Endothelial cell of umbilical vein (primary cell): ENCODE data around the gene CTDSPL. TPM values are rescaled to one million over a fixed set of nuclear protein-coding genes. Genes with fewer than 3 reads are reported as not detected.
A peak's percentile ranks its signal among the peaks of the same experiment; 100 is the strongest.

Experiments
- BruUV-seq: library from RNA; stranded (reverse); fragments of 400-500 nt; replicated peaks from 2 replicates; lab custom pipeline; 2021; lab: Mats Ljungman, UMichigan
- CTCF ChIA-PET: fragments of 300-600, 350-600 bp; sonication (Branson Sonifier 250); formaldehyde crosslinking; loops from one replicate; lab custom pipeline; 2021; ENCODE audit warnings: antibody characterized with exemption, inconsistent platforms; lab: Charles Lee
- POLR2A ChIA-PET: fragments of 300-600, 350-600 bp; sonication (Branson Sonifier 250); formaldehyde crosslinking; loops from one replicate; lab custom pipeline; 2021; ENCODE audit warnings: antibody characterized with exemption, inconsistent platforms; lab: Charles Lee
- DNase-seq: peaks from one replicate; pipeline ENCODE4 v3.0.0-alpha.2; 2011; ENCODE audit warnings: low read depth, low spot score
- FAIRE-seq: peaks from 2 replicates; lab custom pipeline; 2011; peaks lifted over from hg19 to GRCh38; lab: Jason Lieb, UNC
- H2AFZ ChIP-seq: 2 replicates; pipeline ENCODE4 v1.6.0; 2012; ENCODE audit warnings: low read depth, low read length, control low read depth, inconsistent platforms
- H3K27ac ChIP-seq: 2 replicates; pipeline ENCODE4 v1.5.1; 2011; ENCODE audit warnings: low read depth, mild to moderate bottlenecking, control low read depth, low read length, moderate library complexity; ENCODE audit not compliant: insufficient read depth
- H3K27me3 ChIP-seq, 2 experiments: 2 replicates each; pipeline versions ENCODE4 v1.6.0 to v1.6.1; 2011; ENCODE audit warnings: low read length in 2 of 2, mixed read lengths in 1 of 2; ENCODE audit not compliant: control insufficient read depth in 2 of 2, insufficient read depth in 2 of 2
- H3K36me3 ChIP-seq, 2 experiments: 2 replicates in 1 of 2; 3 replicates in 1 of 2; pipeline ENCODE4 v1.5.1; 2011; ENCODE audit warnings: low read length in 2 of 2, mild to moderate bottlenecking in 1 of 2, moderate library complexity in 1 of 2; ENCODE audit not compliant: control insufficient read depth in 2 of 2, insufficient read depth in 2 of 2; ENCODE audit errors: extremely low read depth in 1 of 2
- H3K4me1 ChIP-seq: 3 replicates; pipeline ENCODE4 v1.5.1; 2011; ENCODE audit warnings: mild to moderate bottlenecking, low read length; ENCODE audit not compliant: control insufficient read depth, insufficient read depth; ENCODE audit errors: extremely low read depth
- H3K4me2 ChIP-seq: 2 replicates; pipeline ENCODE4 v1.6.1; 2011; ENCODE audit warnings: low read length, control low read depth, mixed read lengths; ENCODE audit not compliant: insufficient read depth
- H3K4me3 ChIP-seq, 3 experiments: fragments of 200-600 bp in 1 of 3; sonication (generic), shearing (Covaris generic) in 1 of 3; replicated peaks in 1 of 3; 2 replicates each; pipeline ENCODE4 v1.5.1; 2011 to 2016; ENCODE audit warnings: control low read depth in 3 of 3, low read length in 3 of 3, mild to moderate bottlenecking in 2 of 3, inconsistent platforms in 1 of 3, low read depth in 1 of 3, moderate library complexity in 1 of 3; ENCODE audit not compliant: insufficient read depth in 1 of 3
- H3K79me2 ChIP-seq: 2 replicates; pipeline ENCODE4 v1.6.0; 2012; ENCODE audit warnings: low read length, inconsistent platforms; ENCODE audit not compliant: control insufficient read depth, insufficient read depth
- H3K9ac ChIP-seq: replicated peaks from 2 replicates; pipeline ENCODE3; 2011; ENCODE audit warnings: low read length, control low read depth; ENCODE audit not compliant: insufficient read depth; ENCODE audit errors: extremely low read depth
- H3K9me1 ChIP-seq: replicated peaks from 3 replicates; pipeline ENCODE4 v1.6.0; 2011; ENCODE audit warnings: mild to moderate bottlenecking, low read length; ENCODE audit not compliant: control insufficient read depth, insufficient read depth; ENCODE audit errors: extremely low read depth
- H3K9me3 ChIP-seq: replicated peaks from 2 replicates; pipeline ENCODE4 v1.5.1; 2012; ENCODE audit warnings: low read length, inconsistent platforms; ENCODE audit not compliant: control insufficient read depth, insufficient read depth
- H4K20me1 ChIP-seq: replicated peaks from 2 replicates; pipeline ENCODE3; 2011; ENCODE audit warnings: mild to moderate bottlenecking, low read length; ENCODE audit not compliant: control insufficient read depth, insufficient read depth; ENCODE audit errors: extremely low read depth
- EZH2 ChIP-seq: IDR thresholded peaks from 2 replicates; pipeline ENCODE4 v1.6.1; 2012; ENCODE audit warnings: borderline replicate concordance, low read depth, mild to moderate bottlenecking, moderate library complexity, low read length, inconsistent platforms; ENCODE audit not compliant: severe bottlenecking
- FOS ChIP-seq: IDR thresholded peaks from 2 replicates; pipeline ENCODE4 v1.6.1; 2011; ENCODE audit warnings: mild to moderate bottlenecking, low read length, moderate library complexity, borderline replicate concordance; ENCODE audit not compliant: insufficient read depth
- GATA2 ChIP-seq: IDR thresholded peaks from 2 replicates; pipeline ENCODE4 v1.7.0; 2011; ENCODE audit warnings: low read depth, mild to moderate bottlenecking, moderate library complexity, mixed read lengths, low read length; ENCODE audit not compliant: insufficient read length, insufficient read depth
- JUN ChIP-seq: IDR thresholded peaks from 2 replicates; pipeline ENCODE4 v1.6.1; 2011; ENCODE audit warnings: borderline replicate concordance, low read depth; ENCODE audit not compliant: insufficient read length, insufficient read depth
- MAX ChIP-seq: IDR thresholded peaks from 2 replicates; pipeline ENCODE4 v1.6.1; 2011; ENCODE audit not compliant: insufficient read depth, insufficient read length
- POLR2AphosphoS5 ChIP-seq: IDR thresholded peaks from 2 replicates; pipeline ENCODE4 v1.6.1; 2012; ENCODE audit warnings: low read depth, mild to moderate bottlenecking, control low read depth, low read length, moderate library complexity; ENCODE audit not compliant: insufficient read depth
- dilution Hi-C: fragments of 300-500 bp; cut with MboI; formaldehyde crosslinking; loops from one replicate; pipeline ENCODE4 v1.15.0; 2019; ENCODE audit warnings: low sequenced_read_pairs; ENCODE audit not compliant: extremely low pct_ligation_motif_present
- intact Hi-C: fragments of 100-400 bp; cut with micrococcal nuclease; formaldehyde crosslinking; loops from one replicate; pipeline ENCODE4 v1.10.0; 2022
- polyA plus RNA-seq, 4 experiments: library from polyadenylated mRNA; depleted of rRNA in 3 of 4; stranded (reverse) in 3 of 4; unstranded in 1 of 4; fragments of >200 nt; gene quantifications; 2 replicates each; pipeline versions ENCODE4 v1.2.1 to v1.2.3, GENCODE V29; 2011 to 2012; ENCODE audit warnings: missing spikeins in 1 of 4
- total RNA-seq: library from RNA; stranded (reverse); gene quantifications from 2 replicates; pipeline ENCODE4 v1.2.3, GENCODE V29; 2021
- TF ChIP-seq, protein P1 (sequence below), 2 donors: IDR thresholded peaks; 1 replicate in 1 of 2; 2 replicates in 1 of 2; pipeline ENCODE4 v1.5.1; 2011; ENCODE audit warnings: low read length in 2 of 2, mild to moderate bottlenecking in 2 of 2, moderate library complexity in 2 of 2, control low read depth in 1 of 2, inconsistent platforms in 1 of 2, low read depth in 1 of 2; ENCODE audit not compliant: insufficient read depth in 1 of 2; ENCODE audit errors: extremely low read depth in 1 of 2

The CTDSPL gene
- total and polyA plus RNA-seq, 2 donors (not counting 3 experiments of a cell fraction or from before 2014, with no cell fraction given) = 30.1 to 43.2 TPM

- peak overlapping the region; percentile 4 for H2AFZ ChIP-seq
- FAIRE-seq = no peak
- no peaks in the 10 kb centered on the region for H3K79me2 ChIP-seq
- no peak for TF ChIP-seq JUN
- TF ChIP-seq EZH2 = no peak
- TF ChIP-seq POLR2AphosphoS5 = no peak
- no peak for TF ChIP-seq MAX
- TF ChIP-seq GATA2 = no peak
- TF ChIP-seq, protein P1, sequence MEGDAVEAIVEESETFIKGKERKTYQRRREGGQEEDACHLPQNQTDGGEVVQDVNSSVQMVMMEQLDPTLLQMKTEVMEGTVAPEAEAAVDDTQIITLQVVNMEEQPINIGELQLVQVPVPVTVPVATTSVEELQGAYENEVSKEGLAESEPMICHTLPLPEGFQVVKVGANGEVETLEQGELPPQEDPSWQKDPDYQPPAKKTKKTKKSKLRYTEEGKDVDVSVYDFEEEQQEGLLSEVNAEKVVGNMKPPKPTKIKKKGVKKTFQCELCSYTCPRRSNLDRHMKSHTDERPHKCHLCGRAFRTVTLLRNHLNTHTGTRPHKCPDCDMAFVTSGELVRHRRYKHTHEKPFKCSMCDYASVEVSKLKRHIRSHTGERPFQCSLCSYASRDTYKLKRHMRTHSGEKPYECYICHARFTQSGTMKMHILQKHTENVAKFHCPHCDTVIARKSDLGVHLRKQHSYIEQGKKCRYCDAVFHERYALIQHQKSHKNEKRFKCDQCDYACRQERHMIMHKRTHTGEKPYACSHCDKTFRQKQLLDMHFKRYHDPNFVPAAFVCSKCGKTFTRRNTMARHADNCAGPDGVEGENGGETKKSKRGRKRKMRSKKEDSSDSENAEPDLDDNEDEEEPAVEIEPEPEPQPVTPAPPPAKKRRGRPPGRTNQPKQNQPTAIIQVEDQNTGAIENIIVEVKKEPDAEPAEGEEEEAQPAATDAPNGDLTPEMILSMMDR (IDR thresholded peaks at IDR 0.05; ENCODE audit: extremely low read depth in 1 of 2, insufficient read depth in 1 of 2, low read depth in 1 of 2, low read length in 2 of 2) = no peak
- no peak for TF ChIP-seq FOS
- CTCF ChIA-PET = interaction anchor here (0.6 to 2.1 kb wide), 4 partner anchors 105 to 134 kb away, joined by 3 to 20 read pairs (median 6); no protein-coding TSS in a partner anchor
- no peaks in the 10 kb centered on the region for H3K36me3 ChIP-seq
- H3K9me3 ChIP-seq = no peaks in the 10 kb centered on the region
- dilution Hi-C loops (no loop called here), intact Hi-C loops (no loop called here)
- H3K27ac ChIP-seq = no peak overlapping the region
- H3K4me2 ChIP-seq = peak overlapping the region; percentile 52
- no peak overlapping the region for H3K9ac ChIP-seq
- no peaks in the 10 kb centered on the region for H4K20me1 ChIP-seq
- POLR2A ChIA-PET = no interaction called here
- peak; percentile 46 for DNase-seq
- H3K4me3 ChIP-seq = peak overlapping the region; percentile 6 to 43 (median 31)
- H3K4me1 ChIP-seq = peaks cover 19% of the 10 kb centered on the region
- BruUV-seq = no TSS peak
- H3K27me3 ChIP-seq = no peaks in the 10 kb centered on the region
- no peaks in the 10 kb centered on the region for H3K9me1 ChIP-seq
Measured at GRCh38 chr3:37862219-37862902, 681 bp downstream of the CTDSPL start.
